Panc1 (cell line): Measurements from ENCODE around the gene PYGM. TPM values are rescaled to one million over a fixed set of nuclear protein-coding genes. Genes with fewer than 3 reads are reported as not detected.

Experiments
- ATAC-seq: fragments of 200-7000 bp; cut with Tn5 transposase; 2 replicates; pipeline ENCODE4 v1.9.1; 2020; ENCODE audit warnings: mild to moderate bottlenecking, moderate library complexity
- BruUV-seq: library from RNA; stranded (reverse); fragments of 400-500 nt; replicated peaks from 2 replicates; lab custom pipeline; 2021; lab: Mats Ljungman, UMichigan
- CTCF ChIA-PET: fragments of 300-600 bp; sonication (Branson Sonifier 250); formaldehyde crosslinking; loops from one replicate; lab custom pipeline; 2022; ENCODE audit warnings: antibody characterized with exemption; lab: Charles Lee
- POLR2A ChIA-PET: fragments of 300-600 bp; sonication (Branson Sonifier 250); formaldehyde crosslinking; loops from one replicate; lab custom pipeline; 2022; ENCODE audit warnings: antibody characterized with exemption; lab: Charles Lee
- DNase-seq: peaks from one replicate; pipeline ENCODE4 v3.0.0-alpha.2; 2010; ENCODE audit warnings: low read depth, low spot score
- H3K27ac ChIP-seq: 2 replicates; pipeline ENCODE4 v1.5.1; 2011; ENCODE audit warnings: mild to moderate bottlenecking, low read length, inconsistent platforms
- H3K27me3 ChIP-seq: fragments of 200-500 bp; sonication (Bioruptor generic); 2 replicates; pipeline ENCODE4 v1.6.0; 2014; ENCODE audit warnings: low read length, inconsistent platforms; ENCODE audit not compliant: control insufficient read depth, insufficient read depth
- H3K36me3 ChIP-seq: fragments of 200-500 bp; sonication (Bioruptor generic); 2 replicates; pipeline ENCODE4 v1.5.1; 2014; ENCODE audit warnings: inconsistent platforms, mild to moderate bottlenecking, low read length, moderate library complexity; ENCODE audit not compliant: control insufficient read depth, insufficient read depth
- H3K4me1 ChIP-seq: 2 replicates; pipeline ENCODE4 v1.5.1; 2011; ENCODE audit warnings: inconsistent platforms, mild to moderate bottlenecking, low read length, moderate library complexity; ENCODE audit not compliant: control insufficient read depth, insufficient read depth
- H3K4me3 ChIP-seq, 2 experiments: 2 replicates each; pipeline ENCODE4 v1.5.1; 2011 to 2012; ENCODE audit warnings: low read depth in 2 of 2, low read length in 2 of 2, mild to moderate bottlenecking in 2 of 2, inconsistent platforms in 1 of 2, moderate library complexity in 1 of 2
- H3K9me3 ChIP-seq: fragments of 200-500 bp; sonication (Bioruptor generic); 2 replicates; pipeline ENCODE4 v1.5.1; 2014; ENCODE audit warnings: low read depth, mild to moderate bottlenecking, inconsistent platforms, low read length, moderate library complexity; ENCODE audit not compliant: control insufficient read depth, insufficient read depth
- POLR2AphosphoS5 ChIP-seq: IDR thresholded peaks from 2 replicates; pipeline ENCODE4 v1.6.1; 2012; ENCODE audit warnings: mild to moderate bottlenecking, low read depth, low read length, moderate library complexity
- REST ChIP-seq, 2 experiments: IDR thresholded peaks; 2 replicates each; pipeline ENCODE4 v1.6.1; 2011 to 2012; ENCODE audit warnings: low read depth in 2 of 2, control low read depth in 1 of 2, low read length in 1 of 2, mild to moderate bottlenecking in 1 of 2, moderate library complexity in 1 of 2; ENCODE audit not compliant: insufficient read depth in 1 of 2
- SIN3A ChIP-seq: IDR thresholded peaks from 2 replicates; pipeline ENCODE4 v1.6.1; 2012; ENCODE audit warnings: low read depth, mild to moderate bottlenecking, low read length, moderate library complexity, borderline replicate concordance; ENCODE audit not compliant: insufficient read depth
- TCF7L2 ChIP-seq: IDR thresholded peaks from 2 replicates; pipeline ENCODE4 v1.6.1; 2011; ENCODE audit warnings: mild to moderate bottlenecking, low read depth, low read length, inconsistent platforms
- in situ Hi-C: cut with HindIII; loops from 2 replicates; pipeline ENCODE4 v1.10.0; 2016; ENCODE audit warnings: low sequenced_read_pairs, low pct_unique_long_range_greater_than_20kb
- intact Hi-C: fragments of 100-400 bp; cut with micrococcal nuclease; formaldehyde crosslinking; loops from one replicate; pipeline ENCODE4 v1.10.0; 2022; ENCODE audit not compliant: unreplicated experiment
- total RNA-seq: library from RNA; stranded (reverse); gene quantifications from one replicate; pipeline ENCODE4 v1.2.1, GENCODE V29; 2021; ENCODE audit not compliant: unreplicated experiment
- TF ChIP-seq, protein P1 (sequence below): fragments of 450-650 bp; IDR thresholded peaks from 2 replicates; pipeline ENCODE4 v1.5.1; 2017; ENCODE audit warnings: mild to moderate bottlenecking

The PYGM gene
- total RNA-seq, 1 experiment from 2014 or later = 0.39 TPM

DNA sequence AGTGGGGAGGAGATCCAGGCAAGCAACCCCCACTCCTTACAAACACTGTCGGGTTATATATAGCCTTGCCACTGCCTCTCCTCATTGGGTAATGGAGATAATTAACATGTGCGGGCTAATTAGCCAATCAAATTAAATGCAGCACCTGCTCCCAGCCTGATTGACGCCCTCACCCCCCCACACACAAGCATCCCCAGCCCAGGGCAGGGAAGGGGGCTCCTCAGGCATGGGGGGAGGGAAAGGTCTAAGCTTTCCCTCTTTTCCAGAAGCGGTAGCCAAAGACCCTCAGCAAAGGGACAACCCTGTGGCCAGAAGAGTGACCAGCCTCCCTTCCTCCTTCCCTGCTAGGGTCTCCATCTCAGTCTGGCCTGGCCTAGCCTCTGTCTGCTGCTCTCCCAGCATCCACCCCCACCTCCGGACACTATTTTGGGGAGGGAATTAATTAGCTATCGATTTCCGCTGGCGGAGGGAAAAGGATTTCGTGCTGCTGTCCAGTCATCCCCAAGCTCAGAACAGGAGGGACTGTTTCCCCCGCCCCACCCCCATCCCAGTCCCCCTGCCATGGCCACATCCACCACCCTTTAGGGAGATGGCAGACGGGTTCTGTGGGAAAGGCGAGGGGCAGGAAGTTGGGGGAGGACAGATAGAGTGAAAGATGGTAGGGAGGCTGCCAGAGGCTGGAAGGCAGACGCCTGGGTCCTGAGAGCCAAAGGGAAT lies 43.9 kb downstream of the PYGM start:
- in situ Hi-C loops = no loop called here
- POLR2A ChIA-PET = interaction anchor here (0.6 kb wide), 1 partner anchor 302 kb away, joined by 8 read pairs; no protein-coding TSS in a partner anchor

DNA sequence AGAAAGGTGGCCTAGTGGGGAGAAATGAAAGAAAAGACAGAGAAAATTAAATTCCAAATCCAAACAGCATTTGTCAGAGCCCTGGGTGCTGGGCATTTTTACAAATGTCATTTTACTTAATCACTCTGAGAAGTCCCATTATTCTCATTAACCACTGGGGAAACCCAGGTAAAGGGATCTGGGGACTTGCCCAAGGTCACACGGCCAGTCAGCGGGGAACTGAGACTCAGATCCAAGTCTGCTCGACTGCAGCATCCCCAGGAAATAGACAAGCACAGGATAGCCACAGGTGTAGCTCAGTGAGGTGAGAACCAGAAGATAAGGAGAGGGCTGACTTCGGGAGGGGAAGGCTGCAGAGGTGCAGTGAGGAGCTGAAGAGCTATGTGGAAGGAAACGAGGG lies 44.7 kb downstream of the PYGM start:
- intact Hi-C loops = no loop called here
- POLR2A ChIA-PET = interaction anchor here (0.5 to 0.6 kb wide), 2 partner anchors 301 to 771 kb away, joined by 5 to 8 read pairs; no protein-coding TSS in a partner anchor
- H3K27ac ChIP-seq = no peak overlapping the region
- peaks cover 2% of the 10 kb centered on the region; the same call in 1 of the 2 replicates for H3K27me3 ChIP-seq
- H3K4me3 ChIP-seq = no peak overlapping the region
- H3K9me3 ChIP-seq = no peaks in the 10 kb centered on the region
- in situ Hi-C loops = no loop called here
- BruUV-seq = no TSS peak
- CTCF ChIA-PET = interaction anchor here (0.9 kb wide), 1 partner anchor 359 kb away, joined by 6 read pairs; no protein-coding TSS in a partner anchor
- DNase-seq (no peak), ATAC-seq (no peak)
- H3K4me1 ChIP-seq = peaks cover 10% of the 10 kb centered on the region; the same call in 1 of the 2 replicates
- H3K36me3 ChIP-seq = no peaks in the 10 kb centered on the region
- TF ChIP-seq, protein P1, sequence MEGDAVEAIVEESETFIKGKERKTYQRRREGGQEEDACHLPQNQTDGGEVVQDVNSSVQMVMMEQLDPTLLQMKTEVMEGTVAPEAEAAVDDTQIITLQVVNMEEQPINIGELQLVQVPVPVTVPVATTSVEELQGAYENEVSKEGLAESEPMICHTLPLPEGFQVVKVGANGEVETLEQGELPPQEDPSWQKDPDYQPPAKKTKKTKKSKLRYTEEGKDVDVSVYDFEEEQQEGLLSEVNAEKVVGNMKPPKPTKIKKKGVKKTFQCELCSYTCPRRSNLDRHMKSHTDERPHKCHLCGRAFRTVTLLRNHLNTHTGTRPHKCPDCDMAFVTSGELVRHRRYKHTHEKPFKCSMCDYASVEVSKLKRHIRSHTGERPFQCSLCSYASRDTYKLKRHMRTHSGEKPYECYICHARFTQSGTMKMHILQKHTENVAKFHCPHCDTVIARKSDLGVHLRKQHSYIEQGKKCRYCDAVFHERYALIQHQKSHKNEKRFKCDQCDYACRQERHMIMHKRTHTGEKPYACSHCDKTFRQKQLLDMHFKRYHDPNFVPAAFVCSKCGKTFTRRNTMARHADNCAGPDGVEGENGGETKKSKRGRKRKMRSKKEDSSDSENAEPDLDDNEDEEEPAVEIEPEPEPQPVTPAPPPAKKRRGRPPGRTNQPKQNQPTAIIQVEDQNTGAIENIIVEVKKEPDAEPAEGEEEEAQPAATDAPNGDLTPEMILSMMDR = no peak
- TF ChIP-seq POLR2AphosphoS5 = no peak
- TF ChIP-seq TCF7L2 = no peak
- no peak for TF ChIP-seq SIN3A
- no peak for TF ChIP-seq REST (IDR thresholded peaks at IDR 0.05; ENCODE audit: insufficient read depth in 1 of 2, low read depth in 2 of 2, low read length in 1 of 2)

More for the DNA sequence above, 43.9 kb downstream of the PYGM start:
- no peak for ATAC-seq
- peaks cover 2% of the 10 kb centered on the region; the same call in 1 of the 2 replicates for H3K27me3 ChIP-seq
- H3K36me3 ChIP-seq = no peaks in the 10 kb centered on the region
- CTCF ChIA-PET = interaction anchor here (0.5 to 0.9 kb wide), 3 partner anchors 359 to 1072 kb away, joined by 3 to 6 read pairs (median 5); no protein-coding TSS in a partner anchor
- no peaks in the 10 kb centered on the region for H3K9me3 ChIP-seq
- DNase-seq = no peak
- no peak overlapping the region for H3K27ac ChIP-seq
- peaks cover 5% of the 10 kb centered on the region; the same call in 1 of the 2 replicates for H3K4me1 ChIP-seq
- no peak overlapping the region for H3K4me3 ChIP-seq
- intact Hi-C loops = no loop called here
- no TSS peak for BruUV-seq
- TF ChIP-seq SIN3A = no peak
- TF ChIP-seq REST (IDR thresholded peaks at IDR 0.05; ENCODE audit: insufficient read depth in 1 of 2, low read depth in 2 of 2, low read length in 1 of 2) = no peak
- TF ChIP-seq, protein P1 = no peak
- no peak for TF ChIP-seq POLR2AphosphoS5
- TF ChIP-seq TCF7L2 = no peak
